Neural progenitor cell (in vitro differentiated cells): ENCODE measurements around the gene NEUROD6.

Experiments
- CTCF ChIP-seq: fragments of 200-600 bp; sonication (generic); IDR thresholded peaks from 2 replicates; pipeline ENCODE4 v1.5.1; 2017; ENCODE audit warnings: antibody characterized with exemption, mild to moderate bottlenecking
- EZH2 ChIP-seq: fragments of 200-600 bp; sonication (generic); IDR thresholded peaks from 2 replicates; pipeline ENCODE4 v1.6.1; 2017; ENCODE audit warnings: antibody characterized with exemption, mild to moderate bottlenecking, moderate library complexity
- EZH2phosphoT487 ChIP-seq: fragments of 200-600 bp; sonication (generic); IDR thresholded peaks from 2 replicates; pipeline ENCODE4 v1.6.1; 2017; ENCODE audit warnings: antibody characterized with exemption

GRCh38 chr7:31362401-31362800 is 21.9 kb upstream of the NEUROD6 start:
- TF ChIP-seq CTCF (no peak), EZH2 (no peak), EZH2phosphoT487 (no peak)
